DOHH2 (cell line): ENCODE measurements around the gene SHISA8.

ENCODE experiments used
- H3F3A ChIP-seq: fragments of 200-600 bp; sonication (generic), shearing (Covaris generic); 2 replicates; pipeline ENCODE4 v1.6.0; 2016; ENCODE audit warnings: antibody characterized with exemption, mild to moderate bottlenecking; ENCODE audit not compliant: control insufficient read depth, insufficient read depth
- H3K27ac ChIP-seq: fragments of 200-600 bp; sonication (generic); 2 replicates; pipeline ENCODE4 v1.5.1; 2014; ENCODE audit warnings: low read depth, mild to moderate bottlenecking, low read length, moderate library complexity
- H3K27me3 ChIP-seq: fragments of 200-600 bp; sonication (generic); 2 replicates; pipeline ENCODE4 v1.6.1; 2014; ENCODE audit warnings: mild to moderate bottlenecking, low read length, mixed read lengths; ENCODE audit not compliant: control insufficient read depth
- H3K36me3 ChIP-seq: fragments of 200-600 bp; sonication (generic); 2 replicates; pipeline ENCODE4 v1.6.1; 2014; ENCODE audit warnings: mild to moderate bottlenecking, low read length, moderate library complexity, mixed read lengths; ENCODE audit not compliant: control insufficient read depth
- H3K4me1 ChIP-seq: fragments of 200-600 bp; sonication (generic); 2 replicates; pipeline ENCODE4 v1.6.1; 2014; ENCODE audit warnings: mild to moderate bottlenecking, low read length, mixed read lengths; ENCODE audit not compliant: control insufficient read depth
- H3K4me2 ChIP-seq: fragments of 200-600 bp; sonication (generic); 2 replicates; pipeline ENCODE4 v1.6.0; 2014; ENCODE audit warnings: mild to moderate bottlenecking, low read length, moderate library complexity
- H3K4me3 ChIP-seq: fragments of 200-600 bp; sonication (generic); 2 replicates; pipeline ENCODE4 v1.5.1; 2014; ENCODE audit warnings: mild to moderate bottlenecking, low read length, mixed read lengths
- H3K79me2 ChIP-seq: fragments of 200-600 bp; sonication (generic); 2 replicates; pipeline ENCODE4 v1.6.1; 2014; ENCODE audit warnings: mild to moderate bottlenecking, low read length, mixed read lengths; ENCODE audit not compliant: control insufficient read depth
- H3K9me2 ChIP-seq: fragments of 200-600 bp; sonication (generic); replicated peaks from 2 replicates; pipeline ENCODE4 v1.6.1; 2014; ENCODE audit warnings: mild to moderate bottlenecking, low read length, mixed read lengths; ENCODE audit not compliant: control insufficient read depth
- H3K9me3 ChIP-seq: fragments of 200-600 bp; sonication (generic); 2 replicates; pipeline ENCODE4 v1.6.1; 2014; ENCODE audit warnings: antibody characterized with exemption, low read length, mixed read lengths; ENCODE audit not compliant: control insufficient read depth, insufficient read depth
- H4K20me1 ChIP-seq: fragments of 200-600 bp; sonication (generic); 2 replicates; pipeline ENCODE4 v1.6.0; 2014; ENCODE audit warnings: low read depth, mild to moderate bottlenecking, antibody characterized with exemption, low read length, moderate library complexity; ENCODE audit not compliant: control insufficient read depth, insufficient read depth
- EZH2phosphoT487 ChIP-seq: fragments of 200-600 bp; sonication (generic); IDR thresholded peaks from 2 replicates; pipeline ENCODE4 v1.6.1; 2017; ENCODE audit warnings: borderline replicate concordance, mild to moderate bottlenecking, antibody characterized with exemption, low read length, moderate library complexity, mixed read lengths
- TF ChIP-seq, protein P1 (sequence below): fragments of 200-600 bp; sonication (generic); IDR thresholded peaks from one replicate; pipeline ENCODE4 v1.5.1; 2014; ENCODE audit warnings: antibody characterized with exemption, mild to moderate bottlenecking, low read depth, low read length; ENCODE audit not compliant: poor library complexity, severe bottlenecking

The SHISA8 gene

DNA sequence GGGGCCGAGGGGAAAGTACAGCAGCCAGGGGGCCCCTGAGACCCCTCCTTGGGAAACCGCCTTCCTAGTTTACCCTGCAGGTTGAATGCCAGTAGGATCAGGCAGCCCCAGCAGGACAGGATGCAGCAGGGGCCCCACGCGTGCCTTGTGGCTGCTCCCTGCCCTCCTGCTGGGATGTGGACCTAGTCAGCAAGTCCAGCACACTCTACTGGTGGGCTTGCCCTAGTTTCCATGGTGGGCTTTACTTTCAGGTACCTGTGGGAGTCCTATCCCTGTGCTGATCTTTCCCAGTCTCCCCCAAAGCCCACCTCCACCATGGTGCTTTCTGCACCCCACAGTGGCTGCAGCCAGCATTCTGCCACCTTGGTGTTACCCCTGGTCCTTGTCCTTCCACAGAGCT lies 22.2 kb downstream of the SHISA8 start:
- TF ChIP-seq, protein P1, sequence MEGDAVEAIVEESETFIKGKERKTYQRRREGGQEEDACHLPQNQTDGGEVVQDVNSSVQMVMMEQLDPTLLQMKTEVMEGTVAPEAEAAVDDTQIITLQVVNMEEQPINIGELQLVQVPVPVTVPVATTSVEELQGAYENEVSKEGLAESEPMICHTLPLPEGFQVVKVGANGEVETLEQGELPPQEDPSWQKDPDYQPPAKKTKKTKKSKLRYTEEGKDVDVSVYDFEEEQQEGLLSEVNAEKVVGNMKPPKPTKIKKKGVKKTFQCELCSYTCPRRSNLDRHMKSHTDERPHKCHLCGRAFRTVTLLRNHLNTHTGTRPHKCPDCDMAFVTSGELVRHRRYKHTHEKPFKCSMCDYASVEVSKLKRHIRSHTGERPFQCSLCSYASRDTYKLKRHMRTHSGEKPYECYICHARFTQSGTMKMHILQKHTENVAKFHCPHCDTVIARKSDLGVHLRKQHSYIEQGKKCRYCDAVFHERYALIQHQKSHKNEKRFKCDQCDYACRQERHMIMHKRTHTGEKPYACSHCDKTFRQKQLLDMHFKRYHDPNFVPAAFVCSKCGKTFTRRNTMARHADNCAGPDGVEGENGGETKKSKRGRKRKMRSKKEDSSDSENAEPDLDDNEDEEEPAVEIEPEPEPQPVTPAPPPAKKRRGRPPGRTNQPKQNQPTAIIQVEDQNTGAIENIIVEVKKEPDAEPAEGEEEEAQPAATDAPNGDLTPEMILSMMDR, result no peak
- no peak for TF ChIP-seq EZH2phosphoT487
- Histone ChIP-seq H4K20me1 (no peaks in the 10 kb centered on the region), H3F3A (peaks cover 9% of the 10 kb centered on the region), H3K4me1 (peaks cover 20% of the 10 kb centered on the region), H3K9me3 (no peaks in the 10 kb centered on the region), H3K4me3 (no peak overlapping the region), H3K4me2 (no peak overlapping the region), H3K36me3 (peaks cover 88% of the 10 kb centered on the region), H3K9me2 (no peaks in the 10 kb centered on the region), H3K79me2 (peaks cover 37% of the 10 kb centered on the region), H3K27ac (no peak overlapping the region), H3K27me3 (no peaks in the 10 kb centered on the region)

DNA sequence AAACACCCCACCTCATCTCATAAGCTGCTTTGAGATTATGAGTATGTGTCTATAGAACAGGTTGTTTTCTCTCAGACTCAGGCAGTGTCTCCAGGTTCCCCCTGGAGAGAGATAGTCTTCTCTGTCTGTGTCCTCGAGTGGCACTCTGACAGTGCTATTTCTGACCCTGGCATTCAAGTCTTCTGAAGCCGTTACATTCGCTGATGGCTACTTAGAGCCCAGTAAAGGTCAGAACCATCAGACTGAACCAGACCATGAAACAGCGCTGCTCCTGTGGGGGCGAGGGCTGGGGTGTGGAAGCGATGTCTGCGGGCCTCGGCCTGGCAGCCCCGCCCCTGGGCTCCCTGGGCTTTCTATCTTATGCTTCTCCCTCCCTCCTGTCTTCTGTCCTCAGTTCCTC lies 23.5 kb downstream of the SHISA8 start:
- TF ChIP-seq, protein P1, result no peak
- no peak for TF ChIP-seq EZH2phosphoT487
- H3K4me1 ChIP-seq, result peaks cover 33% of the 10 kb centered on the region
- peaks cover 16% of the 10 kb centered on the region for H3F3A ChIP-seq
- no peaks in the 10 kb centered on the region for H3K27me3 ChIP-seq
- no peak overlapping the region for H3K4me2 ChIP-seq
- peaks cover 48% of the 10 kb centered on the region for H3K79me2 ChIP-seq
- H3K9me3 ChIP-seq, result no peaks in the 10 kb centered on the region
- peaks cover 88% of the 10 kb centered on the region for H3K36me3 ChIP-seq
- no peak overlapping the region for H3K27ac ChIP-seq
- no peaks in the 10 kb centered on the region for H3K9me2 ChIP-seq
- H4K20me1 ChIP-seq, result no peaks in the 10 kb centered on the region
- no peak overlapping the region for H3K4me3 ChIP-seq

DNA sequence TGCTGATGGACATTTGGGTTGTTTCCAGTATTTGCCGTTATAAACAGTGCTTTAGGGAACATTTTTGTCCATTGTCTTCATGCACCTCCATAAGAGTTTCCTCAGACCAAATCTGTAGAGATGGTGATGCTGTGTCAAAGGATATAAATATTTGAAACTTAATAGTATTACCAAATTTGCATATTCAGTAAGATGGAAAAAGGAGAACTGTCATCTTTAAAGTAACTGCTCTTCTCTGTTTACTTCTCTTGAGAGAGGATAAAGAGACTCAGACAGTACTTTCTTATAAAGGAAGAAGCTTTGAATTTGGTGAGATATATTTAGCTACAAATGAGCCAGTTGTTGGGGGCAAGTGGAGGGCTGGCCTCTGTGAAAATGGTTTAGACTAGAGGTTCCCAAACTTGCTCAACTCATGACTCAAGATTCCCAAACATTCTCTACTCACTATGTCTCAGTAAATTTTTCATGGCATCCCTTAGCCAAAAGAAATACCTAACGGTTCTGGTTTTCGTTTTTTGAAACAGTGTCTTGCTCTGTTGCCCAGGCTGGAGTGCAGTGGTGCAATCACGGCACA lies 26.2 kb downstream of the SHISA8 start:
- peaks cover 23% of the 10 kb centered on the region for H3F3A ChIP-seq
- peak overlapping the region; percentile 84 for H3K4me2 ChIP-seq
- no peak for TF ChIP-seq EZH2phosphoT487
- TF ChIP-seq, protein P1, result no peak
- no peaks in the 10 kb centered on the region for H3K9me2 ChIP-seq
- peaks cover 70% of the 10 kb centered on the region for H3K79me2 ChIP-seq
- H3K27me3 ChIP-seq, result no peaks in the 10 kb centered on the region
- H3K9me3 ChIP-seq, result no peaks in the 10 kb centered on the region
- peaks cover 93% of the 10 kb centered on the region for H3K36me3 ChIP-seq
- H3K27ac ChIP-seq, result peak overlapping the region; percentile 92
- H3K4me1 ChIP-seq, result peaks cover 60% of the 10 kb centered on the region
- peak overlapping the region; percentile 62 for H3K4me3 ChIP-seq
- no peaks in the 10 kb centered on the region for H4K20me1 ChIP-seq

DNA sequence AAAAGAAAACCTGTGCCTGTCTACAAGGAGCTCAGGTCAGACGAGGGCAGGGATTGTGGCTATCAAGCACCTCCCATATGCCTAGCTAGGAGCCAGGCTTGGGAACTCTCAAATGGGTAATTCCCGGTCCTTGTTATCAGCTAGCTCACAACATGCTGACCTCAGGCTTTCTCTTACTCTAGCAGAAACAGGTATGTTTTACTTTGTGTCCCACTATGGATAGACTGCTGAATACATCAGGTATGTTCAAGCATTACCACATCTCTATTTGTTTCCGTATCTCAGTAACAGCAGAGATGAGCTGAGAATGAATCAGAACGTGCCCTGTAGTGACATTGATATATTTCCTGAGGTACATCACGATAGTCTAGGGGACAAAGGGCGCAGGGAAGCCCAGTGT lies 29.4 kb downstream of the SHISA8 start:
- H3K9me2 ChIP-seq, result no peaks in the 10 kb centered on the region
- H3K4me2 ChIP-seq, result peak overlapping the region; percentile 84
- TF ChIP-seq, protein P1, result no peak
- TF ChIP-seq EZH2phosphoT487, result no peak
- H3F3A ChIP-seq, result peaks cover 38% of the 10 kb centered on the region
- H3K79me2 ChIP-seq, result peaks cover 77% of the 10 kb centered on the region
- no peaks in the 10 kb centered on the region for H4K20me1 ChIP-seq
- peaks cover 96% of the 10 kb centered on the region for H3K36me3 ChIP-seq
- H3K9me3 ChIP-seq, result no peaks in the 10 kb centered on the region
- peak overlapping the region; percentile 31 for H3K4me3 ChIP-seq
- H3K4me1 ChIP-seq, result peaks cover 92% of the 10 kb centered on the region
- no peaks in the 10 kb centered on the region for H3K27me3 ChIP-seq
- H3K27ac ChIP-seq, result peak overlapping the region; percentile 92
